KMS-11 (cell line): ENCODE results near the gene CNN3.
A peak's percentile ranks its signal among the peaks of the same experiment; 100 is the strongest.

Experiments used
- H2AFZ ChIP-seq: fragments of 200-600 bp; sonication (generic); 2 replicates; pipeline ENCODE4 v1.6.1; 2016; ENCODE audit warnings: antibody characterized with exemption, mixed run types, low read depth
- H3K27ac ChIP-seq: fragments of 200-600 bp; sonication (generic); 2 replicates; pipeline ENCODE4 v1.6.1; 2016; ENCODE audit warnings: mild to moderate bottlenecking, mixed run types
- H3K27me3 ChIP-seq: fragments of 200-600 bp; sonication (generic); 2 replicates; pipeline ENCODE4 v1.6.1; 2017; ENCODE audit warnings: mild to moderate bottlenecking, low read depth, mixed run types, moderate library complexity; ENCODE audit not compliant: insufficient read depth
- H3K36me3 ChIP-seq: fragments of 200-600 bp; sonication (generic); 2 replicates; pipeline ENCODE4 v1.6.1; 2017; ENCODE audit warnings: mild to moderate bottlenecking, mixed run types; ENCODE audit not compliant: insufficient read depth
- H3K4me1 ChIP-seq: fragments of 200-600 bp; sonication (generic); 2 replicates; pipeline ENCODE4 v1.6.1; 2016; ENCODE audit warnings: mild to moderate bottlenecking, low read depth, mixed run types; ENCODE audit not compliant: poor library complexity, severe bottlenecking
- H3K4me2 ChIP-seq: fragments of 200-600 bp; sonication (generic); 2 replicates; pipeline ENCODE4 v1.7.0; 2016; ENCODE audit warnings: mild to moderate bottlenecking, mixed run types
- H3K4me3 ChIP-seq: fragments of 200-600 bp; sonication (generic); IDR thresholded peaks from 2 replicates; pipeline ENCODE4 v1.6.1; 2017; ENCODE audit warnings: low read depth, low read length, mixed read lengths; ENCODE audit not compliant: insufficient read depth
- H3K79me2 ChIP-seq: fragments of 200-600 bp; sonication (generic); 2 replicates; pipeline ENCODE4 v1.6.1; 2016; ENCODE audit warnings: low read depth, mixed run types; ENCODE audit not compliant: insufficient read depth
- H3K9ac ChIP-seq: fragments of 200-600 bp; sonication (generic); 2 replicates; pipeline ENCODE4 v1.6.1; 2016; ENCODE audit warnings: mild to moderate bottlenecking, mixed run types
- H4K20me1 ChIP-seq: fragments of 200-600 bp; sonication (generic); 2 replicates; pipeline ENCODE4 v1.6.1; 2016; ENCODE audit warnings: mild to moderate bottlenecking, mixed run types; ENCODE audit not compliant: insufficient read depth
- CTCF ChIP-seq: fragments of 200-600 bp; sonication (generic); conservative IDR thresholded peaks from 2 replicates; pipeline ENCODE4 v1.6.1; 2017; ENCODE audit warnings: low read depth, mild to moderate bottlenecking, antibody characterized with exemption, low read length, moderate library complexity, mixed read lengths

The CNN3 gene

GRCh38 chr1:94953107-94953506, 26.2 kb upstream of the CNN3 start:
- Histone ChIP-seq H3K36me3 (no peaks in the 10 kb centered on the region), H3K9ac (no peak overlapping the region), H3K27me3 (no peaks in the 10 kb centered on the region), H3K27ac (no peak overlapping the region), H4K20me1 (no peaks in the 10 kb centered on the region), H3K4me1 (peaks cover 34% of the 10 kb centered on the region), H2AFZ (no peak overlapping the region), H3K79me2 (no peaks in the 10 kb centered on the region), H3K4me2 (no peak overlapping the region), H3K4me3 (no peak overlapping the region)
- TF ChIP-seq CTCF = no peak

- Histone ChIP-seq H3K9ac (no peak overlapping the region), H3K4me2 (no peak overlapping the region), H3K4me1 (peaks cover 34% of the 10 kb centered on the region), H3K27ac (no peak overlapping the region), H3K36me3 (no peaks in the 10 kb centered on the region), H4K20me1 (no peaks in the 10 kb centered on the region), H3K79me2 (no peaks in the 10 kb centered on the region), H3K4me3 (no peak overlapping the region), H2AFZ (no peak overlapping the region), H3K27me3 (no peaks in the 10 kb centered on the region)
- TF ChIP-seq CTCF = no peak
Observed at GRCh38 chr1:94952539-94952938, 25.6 kb upstream of the CNN3 start.

GRCh38 chr1:94951509-94952208, 24.7 kb upstream of the CNN3 start:
- H3K9ac ChIP-seq = no peak overlapping the region
- peak overlapping the region; percentile 45 for H3K4me2 ChIP-seq
- no peak for TF ChIP-seq CTCF
- H3K27me3 ChIP-seq = no peaks in the 10 kb centered on the region
- H3K27ac ChIP-seq = peak overlapping the region; percentile 70; the same call in 1 of the 2 replicates
- H4K20me1 ChIP-seq = no peaks in the 10 kb centered on the region
- H3K4me1 ChIP-seq = peaks cover 34% of the 10 kb centered on the region
- H3K4me3 ChIP-seq = no peak overlapping the region
- H2AFZ ChIP-seq = peak overlapping the region; percentile 26
- no peaks in the 10 kb centered on the region for H3K36me3 ChIP-seq
- no peaks in the 10 kb centered on the region for H3K79me2 ChIP-seq

GRCh38 chr1:94951046-94951445, 24.1 kb upstream of the CNN3 start:
- H2AFZ ChIP-seq = peak overlapping the region; percentile 26; the same call in 1 of the 2 replicates
- H3K4me1 ChIP-seq = peaks cover 34% of the 10 kb centered on the region
- no peaks in the 10 kb centered on the region for H3K27me3 ChIP-seq
- TF ChIP-seq CTCF = no peak
- H4K20me1 ChIP-seq = no peaks in the 10 kb centered on the region
- no peaks in the 10 kb centered on the region for H3K79me2 ChIP-seq
- no peak overlapping the region for H3K9ac ChIP-seq
- H3K27ac ChIP-seq = peak overlapping the region; percentile 70; the same call in 1 of the 2 replicates
- peak overlapping the region; percentile 26; the same call in 1 of the 2 replicates for H3K4me2 ChIP-seq
- H3K36me3 ChIP-seq = no peaks in the 10 kb centered on the region
- no peak overlapping the region for H3K4me3 ChIP-seq
